Activated T-cell treated with anti-CD3 and anti-CD28 coated beads, Interleukin-2, amount 50 U/mL, for 4 hours (primary cell): ENCODE data around the gene LSM6. TPM values are rescaled to one million over a fixed set of nuclear protein-coding genes. Genes with fewer than 3 reads are reported as not detected.

Source experiments
- ATAC-seq, 2 donors: fragments of 200-7000 bp; cut with Tn5 transposase; one replicate each; pipeline ENCODE4 v1.10.0; 2021
- DNase-seq: peaks from one replicate; pipeline ENCODE4 v3.0.0-alpha.2; 2020
- H3K27me3 Mint-ChIP-seq: one replicate; pipeline ENCODE4 v1.8.0; 2021; ENCODE audit warnings: low read depth, mixed read lengths
- H3K36me3 Mint-ChIP-seq: one replicate; pipeline ENCODE4 v1.8.0; 2022; ENCODE audit warnings: mixed read lengths; ENCODE audit not compliant: insufficient read depth
- H3K4me1 Mint-ChIP-seq: one replicate; pipeline ENCODE4 v1.8.0; 2021; ENCODE audit warnings: low read depth, mixed read lengths
- H3K4me3 Mint-ChIP-seq: one replicate; pipeline ENCODE4 v1.8.0; 2021; ENCODE audit warnings: mild to moderate bottlenecking, moderate library complexity, mixed read lengths
- H3K9me3 Mint-ChIP-seq: one replicate; pipeline ENCODE4 v1.8.0; 2021; ENCODE audit warnings: mixed read lengths
- total RNA-seq, 3 donors: library from RNA; stranded (reverse); gene quantifications; one replicate each; pipeline ENCODE4 v1.2.1, GENCODE V29; 2021

Gene LSM6
- total RNA-seq, result 10 to 100 TPM; 80.2 to 98.9 (median 85.6) TPM

GRCh38 chr4:146175541-146176453 lies at the start of gene LSM6:
Gene LSM6 (plus strand): TSS chr4:146175718. CDS start chr4:146182922, 7,204 bp downstream.
- no peaks in the 10 kb centered on the region for H3K9me3 Mint-ChIP-seq
- peaks cover 2% of the 10 kb centered on the region for H3K27me3 Mint-ChIP-seq
- peaks cover 4% of the 10 kb centered on the region for H3K36me3 Mint-ChIP-seq
- H3K4me3 Mint-ChIP-seq, result peak within 1 kb of the TSS; percentile 88
- peak; percentile 75 for DNase-seq
- peaks cover 47% of the 10 kb centered on the region for H3K4me1 Mint-ChIP-seq
- ATAC-seq, result peak; percentile 96 to 97

GRCh38 chr4:146132445-146132844 lies 43.1 kb upstream of the LSM6 start:
- DNase-seq (no peak), ATAC-seq (peak; percentile 94 to 96)
- H3K27me3 Mint-ChIP-seq, result peaks cover 25% of the 10 kb centered on the region
- H3K4me1 Mint-ChIP-seq, result peaks cover 7% of the 10 kb centered on the region
- H3K9me3 Mint-ChIP-seq, result no peaks in the 10 kb centered on the region
- no peak overlapping the region for H3K4me3 Mint-ChIP-seq
- no peaks in the 10 kb centered on the region for H3K36me3 Mint-ChIP-seq

GRCh38 chr4:146134761-146135445 lies 40.6 kb upstream of the LSM6 start:
- H3K9me3 Mint-ChIP-seq, result no peaks in the 10 kb centered on the region
- H3K4me1 Mint-ChIP-seq, result peaks cover 7% of the 10 kb centered on the region
- ATAC-seq (no peak), DNase-seq (no peak)
- H3K4me3 Mint-ChIP-seq, result no peak overlapping the region
- no peaks in the 10 kb centered on the region for H3K36me3 Mint-ChIP-seq
- H3K27me3 Mint-ChIP-seq, result peaks cover 31% of the 10 kb centered on the region

- no peak for ATAC-seq
- Mint-ChIP-seq H3K36me3 (no peaks in the 10 kb centered on the region), H3K27me3 (peaks cover 24% of the 10 kb centered on the region), H3K4me3 (no peak overlapping the region), H3K9me3 (no peaks in the 10 kb centered on the region), H3K4me1 (peaks cover 7% of the 10 kb centered on the region)
- DNase-seq, result no peak
Observed at GRCh38 chr4:146135941-146136340, 39.6 kb upstream of the LSM6 start.

GRCh38 chr4:146142768-146143167 lies 32.8 kb upstream of the LSM6 start:
- Mint-ChIP-seq H3K9me3 (no peaks in the 10 kb centered on the region), H3K36me3 (no peaks in the 10 kb centered on the region), H3K4me1 (no peaks in the 10 kb centered on the region), H3K27me3 (peaks cover 7% of the 10 kb centered on the region), H3K4me3 (no peak overlapping the region)
- DNase-seq, result no peak
- ATAC-seq, result no peak

GRCh38 chr4:146143888-146144287 lies 31.6 kb upstream of the LSM6 start:
- ATAC-seq, result no peak
- H3K4me1 Mint-ChIP-seq, result no peaks in the 10 kb centered on the region
- H3K4me3 Mint-ChIP-seq, result no peak overlapping the region
- H3K27me3 Mint-ChIP-seq, result peaks cover 7% of the 10 kb centered on the region
- no peak for DNase-seq
- no peaks in the 10 kb centered on the region for H3K36me3 Mint-ChIP-seq
- no peaks in the 10 kb centered on the region for H3K9me3 Mint-ChIP-seq

- Mint-ChIP-seq H3K4me1 (no peaks in the 10 kb centered on the region), H3K9me3 (no peaks in the 10 kb centered on the region), H3K36me3 (no peaks in the 10 kb centered on the region), H3K4me3 (no peak overlapping the region), H3K27me3 (no peaks in the 10 kb centered on the region)
- no peak for DNase-seq
- ATAC-seq, result no peak
Observed at GRCh38 chr4:146146918-146147317, 28.6 kb upstream of the LSM6 start.

GRCh38 chr4:146148021-146148420 lies 27.5 kb upstream of the LSM6 start:
- no peaks in the 10 kb centered on the region for H3K9me3 Mint-ChIP-seq
- no peak for ATAC-seq
- no peaks in the 10 kb centered on the region for H3K36me3 Mint-ChIP-seq
- no peak overlapping the region for H3K4me3 Mint-ChIP-seq
- H3K4me1 Mint-ChIP-seq, result no peaks in the 10 kb centered on the region
- no peak for DNase-seq
- H3K27me3 Mint-ChIP-seq, result no peaks in the 10 kb centered on the region

GRCh38 chr4:146154057-146154456 lies 21.5 kb upstream of the LSM6 start:
- peaks cover 6% of the 10 kb centered on the region for H3K9me3 Mint-ChIP-seq
- H3K4me1 Mint-ChIP-seq, result no peaks in the 10 kb centered on the region
- H3K27me3 Mint-ChIP-seq, result peaks cover 14% of the 10 kb centered on the region
- DNase-seq (no peak), ATAC-seq (no peak)
- no peak overlapping the region for H3K4me3 Mint-ChIP-seq
- H3K36me3 Mint-ChIP-seq, result no peaks in the 10 kb centered on the region

- Mint-ChIP-seq H3K4me1 (peaks cover 4% of the 10 kb centered on the region), H3K9me3 (peaks cover 6% of the 10 kb centered on the region), H3K36me3 (no peaks in the 10 kb centered on the region), H3K4me3 (no peak overlapping the region), H3K27me3 (peaks cover 16% of the 10 kb centered on the region)
- ATAC-seq, result no peak
- no peak for DNase-seq
Observed at GRCh38 chr4:146155152-146155724, 20.3 kb upstream of the LSM6 start.

GRCh38 chr4:146158036-146158745 lies 17.3 kb upstream of the LSM6 start:
- Mint-ChIP-seq H3K4me1 (peaks cover 4% of the 10 kb centered on the region), H3K9me3 (peaks cover 16% of the 10 kb centered on the region), H3K4me3 (no peak overlapping the region), H3K27me3 (peaks cover 16% of the 10 kb centered on the region), H3K36me3 (no peaks in the 10 kb centered on the region)
- no peak for ATAC-seq
- DNase-seq, result no peak

- Mint-ChIP-seq H3K9me3 (peaks cover 16% of the 10 kb centered on the region), H3K4me3 (no peak overlapping the region), H3K4me1 (peaks cover 4% of the 10 kb centered on the region), H3K27me3 (peaks cover 20% of the 10 kb centered on the region), H3K36me3 (no peaks in the 10 kb centered on the region)
- DNase-seq (no peak), ATAC-seq (no peak)
Observed at GRCh38 chr4:146159384-146160058, 16.0 kb upstream of the LSM6 start.

GRCh38 chr4:146161243-146161642 lies 14.3 kb upstream of the LSM6 start:
- Mint-ChIP-seq H3K4me1 (peaks cover 4% of the 10 kb centered on the region), H3K4me3 (no peak overlapping the region), H3K36me3 (no peaks in the 10 kb centered on the region), H3K27me3 (peaks cover 16% of the 10 kb centered on the region), H3K9me3 (peaks cover 16% of the 10 kb centered on the region)
- ATAC-seq (no peak), DNase-seq (no peak)

- H3K4me3 Mint-ChIP-seq, result no peak overlapping the region
- H3K4me1 Mint-ChIP-seq, result no peaks in the 10 kb centered on the region
Observed at GRCh38 chr4:146165221-146165620, 10.3 kb upstream of the LSM6 start.

More at GRCh38 chr4:146165221-146165620, 10.3 kb upstream of the LSM6 start:
- peaks cover 13% of the 10 kb centered on the region for H3K27me3 Mint-ChIP-seq
- ATAC-seq, result no peak
- no peaks in the 10 kb centered on the region for H3K36me3 Mint-ChIP-seq
- peaks cover 10% of the 10 kb centered on the region for H3K9me3 Mint-ChIP-seq
- no peak for DNase-seq
